Left ventricle myocardium inferior (tissue), 1 donor: ENCODE results near the gene LENEP. TPM values are rescaled to one million over a fixed set of nuclear protein-coding genes. Genes with fewer than 3 reads are reported as not detected.

ENCODE experiments used
- DNase-seq: peaks from one replicate; pipeline ENCODE4 v3.0.0-alpha.2; 2020
- H3K27ac ChIP-seq: fragments of 200-600 bp; replicated peaks from 2 replicates; pipeline ENCODE4 v1.8.0; 2021
- H3K27me3 ChIP-seq: fragments of 200-600 bp; 2 replicates; pipeline ENCODE4 v1.8.0; 2021; ENCODE audit warnings: low read depth
- H3K36me3 ChIP-seq: fragments of 200-600 bp; 2 replicates; pipeline ENCODE4 v1.8.0; 2021
- H3K4me1 ChIP-seq: fragments of 200-600 bp; 2 replicates; pipeline ENCODE4 v1.8.0; 2021
- H3K4me3 ChIP-seq: fragments of 200-600 bp; 2 replicates; pipeline ENCODE4 v1.8.0; 2021; ENCODE audit warnings: mild to moderate bottlenecking, moderate library complexity
- H3K9me3 ChIP-seq: fragments of 200-600 bp; replicated peaks from 2 replicates; pipeline ENCODE4 v1.8.0; 2021
- intact Hi-C: fragments of 100-400 bp; cut with micrococcal nuclease; formaldehyde crosslinking; loops from one replicate; pipeline ENCODE4 v1.11.0; 2022
- long read RNA-seq: library from polyadenylated mRNA; unstranded; transcript quantifications from one replicate; pipeline ENCODE4 v2.0.0, GENCODE V29; 2021
- total RNA-seq: library from RNA; stranded (reverse); fragmentation: NEBNext Ultra II Directional; extraction: Animal tissue kit (Norgen Biotek cat#: 25700); gene quantifications from one replicate; pipeline ENCODE4 v1.2.1, GENCODE V29; 2021
- TF ChIP-seq, protein P1 (sequence below): fragments of 200-600 bp; IDR thresholded peaks from 2 replicates; pipeline ENCODE4 v1.8.0; 2021; ENCODE audit warnings: antibody characterized with exemption, mild to moderate bottlenecking, borderline replicate concordance
- donor health status: DM: no; HTN: yes; CAD: no; lungs with severe emphysema.

LENEP gene, protein sequence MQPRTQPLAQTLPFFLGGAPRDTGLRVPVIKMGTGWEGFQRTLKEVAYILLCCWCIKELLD
- total RNA-seq, result not detected
- long read RNA-seq, result 0 reads

DNA sequence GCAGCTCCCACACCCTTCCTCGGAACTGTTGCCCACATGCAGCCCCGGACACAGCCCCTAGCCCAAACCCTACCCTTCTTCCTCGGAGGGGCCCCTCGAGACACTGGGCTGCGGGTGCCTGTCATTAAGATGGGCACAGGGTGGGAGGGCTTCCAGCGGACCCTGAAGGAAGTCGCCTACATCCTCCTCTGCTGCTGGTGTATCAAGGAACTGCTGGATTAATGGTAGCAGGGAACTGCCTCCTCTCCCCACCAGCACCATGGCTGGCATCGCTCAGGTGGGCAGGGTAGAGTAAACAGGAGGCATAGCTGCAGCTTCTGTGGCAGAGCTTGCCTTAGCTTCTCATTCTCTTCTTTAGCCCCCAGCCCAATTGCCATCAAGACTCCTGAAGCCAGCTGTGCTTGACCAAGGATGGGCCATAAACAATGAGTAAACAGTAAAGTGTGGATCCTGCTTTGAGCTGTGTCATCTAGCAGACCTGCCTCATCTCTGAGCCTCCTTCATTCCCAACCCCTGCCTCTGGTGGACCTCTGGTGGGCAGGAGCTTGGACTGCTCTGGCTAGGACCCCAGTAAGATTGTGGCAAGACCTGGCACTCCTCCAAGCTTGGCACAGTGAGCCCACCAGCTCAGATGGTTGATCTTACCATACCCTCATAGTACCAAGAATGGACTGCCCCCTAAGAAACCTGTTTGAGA lies at the start of gene LENEP:
LENEP (plus strand) TSS at position 15 of the 697 bp plus-strand sequence; CDS start at position 37, 22 bp downstream.
- intact Hi-C loops, result no loop called here
- Histone ChIP-seq H3K9me3 (no peaks in the 10 kb centered on the region), H3K27ac (no peak within 1 kb of the TSS), H3K4me1 (peaks cover 16% of the 10 kb centered on the region), H3K27me3 (no peaks in the 10 kb centered on the region), H3K36me3 (peaks cover 32% of the 10 kb centered on the region), H3K4me3 (no peak within 1 kb of the TSS)
- DNase-seq, result no peak
- TF ChIP-seq, protein P1, sequence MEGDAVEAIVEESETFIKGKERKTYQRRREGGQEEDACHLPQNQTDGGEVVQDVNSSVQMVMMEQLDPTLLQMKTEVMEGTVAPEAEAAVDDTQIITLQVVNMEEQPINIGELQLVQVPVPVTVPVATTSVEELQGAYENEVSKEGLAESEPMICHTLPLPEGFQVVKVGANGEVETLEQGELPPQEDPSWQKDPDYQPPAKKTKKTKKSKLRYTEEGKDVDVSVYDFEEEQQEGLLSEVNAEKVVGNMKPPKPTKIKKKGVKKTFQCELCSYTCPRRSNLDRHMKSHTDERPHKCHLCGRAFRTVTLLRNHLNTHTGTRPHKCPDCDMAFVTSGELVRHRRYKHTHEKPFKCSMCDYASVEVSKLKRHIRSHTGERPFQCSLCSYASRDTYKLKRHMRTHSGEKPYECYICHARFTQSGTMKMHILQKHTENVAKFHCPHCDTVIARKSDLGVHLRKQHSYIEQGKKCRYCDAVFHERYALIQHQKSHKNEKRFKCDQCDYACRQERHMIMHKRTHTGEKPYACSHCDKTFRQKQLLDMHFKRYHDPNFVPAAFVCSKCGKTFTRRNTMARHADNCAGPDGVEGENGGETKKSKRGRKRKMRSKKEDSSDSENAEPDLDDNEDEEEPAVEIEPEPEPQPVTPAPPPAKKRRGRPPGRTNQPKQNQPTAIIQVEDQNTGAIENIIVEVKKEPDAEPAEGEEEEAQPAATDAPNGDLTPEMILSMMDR, result no peak

DNA sequence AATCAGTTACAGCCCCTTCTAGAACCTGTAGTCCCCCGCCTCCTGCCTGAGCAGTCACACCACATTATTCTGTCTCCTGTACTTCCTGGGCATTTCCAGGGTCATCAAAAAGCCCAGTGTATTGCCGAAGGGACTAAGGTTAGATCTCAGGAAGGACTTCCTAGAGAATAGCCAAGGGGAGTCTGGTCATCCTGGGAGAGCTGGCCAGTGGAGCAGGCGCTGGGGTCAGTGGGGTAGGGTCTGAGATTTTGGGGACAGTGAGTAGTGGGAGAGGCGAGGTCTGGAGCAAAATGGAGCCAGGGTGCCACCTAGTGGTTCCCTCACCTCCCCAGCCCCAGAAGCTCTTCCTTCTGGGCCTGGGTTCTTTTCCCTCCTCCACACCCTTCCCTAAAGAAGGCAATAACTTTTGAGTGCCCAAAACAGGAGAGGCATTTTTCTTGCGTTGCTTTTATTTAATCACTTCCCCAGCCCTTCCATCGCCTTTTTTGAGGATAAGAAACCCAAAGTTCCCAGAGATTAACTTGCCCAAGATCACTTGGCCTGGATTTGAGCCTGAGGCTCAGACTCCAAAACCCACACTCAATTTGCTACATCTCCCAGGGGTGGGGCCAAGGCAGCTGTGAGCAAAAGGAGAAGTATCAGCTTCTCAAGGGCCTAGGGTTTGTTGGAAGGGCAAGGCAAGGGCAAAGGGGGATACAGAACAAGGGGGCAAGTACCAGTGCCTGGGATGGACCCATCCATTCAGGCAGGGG lies 49.6 kb upstream of the LENEP start:
- TF ChIP-seq, protein P1, result peak; percentile 80
- no peak for DNase-seq
- H3K9me3 ChIP-seq, result no peaks in the 10 kb centered on the region
- peaks cover 34% of the 10 kb centered on the region for H3K36me3 ChIP-seq
- peak overlapping the region; percentile 59 for H3K27ac ChIP-seq
- no peaks in the 10 kb centered on the region for H3K27me3 ChIP-seq
- intact Hi-C loops, result no loop called here
- peaks cover 64% of the 10 kb centered on the region for H3K4me1 ChIP-seq
- no peak overlapping the region for H3K4me3 ChIP-seq

DNA sequence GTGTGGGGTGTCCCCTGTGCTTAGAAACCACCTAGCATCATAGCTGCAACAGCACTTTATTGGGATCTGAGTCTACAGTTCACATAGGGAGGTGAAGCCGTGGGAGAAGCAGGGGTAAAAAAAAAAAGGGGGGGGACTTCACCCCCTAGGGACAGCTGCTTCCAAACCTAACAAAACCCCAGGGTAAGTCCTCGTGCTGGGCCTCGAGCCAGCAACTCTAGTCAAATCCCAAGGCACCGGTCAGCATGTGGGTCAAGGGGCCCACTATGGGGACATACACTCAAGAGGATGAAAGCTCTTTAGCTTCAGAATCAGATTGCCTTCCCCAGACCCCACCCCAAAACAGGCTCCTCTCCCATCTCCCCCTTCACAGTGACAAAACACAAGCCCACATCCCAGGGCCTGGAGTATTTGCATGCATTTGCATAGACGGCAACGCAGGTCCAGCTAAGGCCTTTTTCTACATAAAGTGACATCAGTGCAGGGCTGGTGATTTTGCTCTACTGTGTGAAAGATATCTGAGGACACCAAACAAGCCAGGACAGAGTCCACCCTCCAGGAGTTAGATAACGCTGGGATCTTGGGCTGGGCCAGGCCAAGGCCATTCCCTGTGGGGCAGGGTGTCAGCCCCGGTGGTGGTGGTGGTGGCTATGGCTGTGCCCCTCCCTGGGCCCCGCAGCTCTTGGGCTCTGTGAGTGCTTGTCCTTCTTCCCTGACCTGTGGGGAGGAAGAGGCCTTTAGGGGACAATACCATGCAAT lies 48.8 kb upstream of the LENEP start:
- Histone ChIP-seq H3K4me1 (peaks cover 60% of the 10 kb centered on the region), H3K27me3 (no peaks in the 10 kb centered on the region), H3K4me3 (no peak overlapping the region), H3K36me3 (peaks cover 34% of the 10 kb centered on the region), H3K9me3 (no peaks in the 10 kb centered on the region), H3K27ac (peak overlapping the region; percentile 59)
- intact Hi-C loops, result no loop called here
- TF ChIP-seq, protein P1, result no peak
- DNase-seq, result no peak

DNA sequence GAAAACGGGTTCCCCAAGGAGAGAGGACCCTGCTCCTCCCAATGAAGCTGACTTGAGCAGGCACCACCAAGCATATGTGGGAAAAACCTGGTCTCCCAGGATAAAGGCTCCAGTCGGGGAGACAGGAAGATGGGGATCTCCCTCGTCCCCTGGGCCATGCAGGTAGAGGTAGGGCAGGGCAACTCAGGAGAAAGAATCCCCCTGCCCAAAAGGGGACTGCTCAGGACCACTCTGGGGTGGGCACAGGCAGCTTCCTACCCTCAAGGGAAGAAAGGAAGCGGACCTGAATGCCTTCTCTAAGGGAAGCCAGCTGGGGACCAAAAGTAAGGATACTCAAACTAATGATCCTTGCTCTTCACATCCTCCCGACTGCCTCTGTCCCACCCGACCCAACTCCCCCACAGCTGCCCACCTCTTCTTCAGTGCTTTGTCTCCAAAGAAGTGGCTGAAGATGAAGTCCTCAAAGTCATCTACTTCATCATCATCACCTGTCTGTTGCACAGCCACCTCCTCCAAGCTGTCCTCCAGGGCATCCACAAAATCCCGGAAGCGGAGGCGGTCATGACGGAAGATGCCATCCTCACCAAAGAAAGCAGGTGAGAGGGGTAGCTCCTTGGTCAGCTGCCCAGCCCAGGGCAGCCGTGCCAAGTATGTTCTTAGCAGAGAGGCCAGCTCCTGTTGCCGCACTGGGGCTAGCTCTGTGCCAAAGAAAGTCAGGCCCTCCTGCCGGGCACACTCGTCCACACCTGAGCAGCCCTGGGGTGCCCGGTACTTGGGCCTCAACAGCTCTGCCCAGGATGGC lies 48.0 kb upstream of the LENEP start:
- Histone ChIP-seq H3K27me3 (no peaks in the 10 kb centered on the region), H3K36me3 (peaks cover 34% of the 10 kb centered on the region), H3K27ac (peak overlapping the region; percentile 59), H3K4me3 (no peak overlapping the region), H3K4me1 (peaks cover 52% of the 10 kb centered on the region), H3K9me3 (no peaks in the 10 kb centered on the region)
- TF ChIP-seq, protein P1, result no peak
- intact Hi-C loops, result no loop called here
- no peak for DNase-seq
